IPS DF 19.7 (cell line): ENCODE measurements around the gene IL33.

Source experiments
- DNase-seq: peaks from one replicate; pipeline ENCODE4 v3.0.0-alpha.2; 2013; ENCODE audit warnings: low read depth, low spot score

IL33 gene

GRCh38 chr9:6302417-6302816 lies 86.8 kb downstream of the IL33 start:
- no peak for DNase-seq

DNA sequence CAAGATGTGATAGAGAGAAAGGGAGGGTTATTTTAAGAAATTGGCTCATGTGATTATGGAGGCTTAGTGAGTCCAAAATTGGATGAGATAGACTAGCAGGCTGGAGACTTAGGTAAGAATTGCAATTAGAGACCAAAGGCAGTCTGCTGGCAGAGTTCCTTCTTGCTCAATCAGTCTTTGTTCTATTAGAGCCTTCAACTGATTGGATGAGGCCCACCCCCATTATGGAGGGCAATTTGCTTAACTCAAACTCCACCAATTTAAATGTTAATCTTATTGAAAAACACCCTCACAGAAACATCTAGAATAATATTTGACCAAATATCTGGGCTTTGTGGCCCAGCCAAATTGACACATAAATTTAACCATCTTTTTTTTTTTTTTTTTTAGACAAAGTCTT lies 88.6 kb downstream of the IL33 start:
- DNase-seq: no peak

DNA sequence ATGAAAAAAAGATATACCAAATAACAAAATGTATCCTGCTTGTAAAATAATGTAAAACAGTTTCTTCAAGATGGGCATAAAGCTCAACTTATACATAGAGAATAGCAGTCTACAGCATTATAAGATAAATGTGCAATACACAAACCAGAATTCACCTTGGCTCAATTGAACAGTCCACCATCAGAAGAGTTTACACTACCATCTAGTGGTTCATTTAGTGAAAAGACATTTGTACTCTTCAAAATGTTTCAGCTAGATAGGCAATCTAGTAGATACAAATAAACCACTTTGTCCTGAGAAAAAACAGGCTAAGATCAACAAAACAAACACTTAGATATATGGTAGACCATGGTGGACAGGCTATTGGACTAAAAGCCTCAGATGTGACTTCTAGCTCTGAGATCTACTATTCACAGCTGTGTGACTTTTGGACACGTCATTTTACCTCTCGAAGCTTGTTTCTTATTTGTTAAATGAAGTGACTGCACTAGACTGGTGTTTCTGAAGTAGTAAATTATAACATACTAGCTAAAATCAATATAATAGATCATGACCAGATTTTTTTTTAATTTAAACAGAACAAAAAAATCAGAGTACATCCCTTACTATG lies 90.5 kb downstream of the IL33 start:
- no peak for DNase-seq
